Measurements from ENCODE around the gene MGAM2.
"Not testable (repeated sequence)": the region's sequence is repeated elsewhere in the genome, so short reads cannot be mapped to it uniquely, and the experiment has no call there.

MGAM2 gene

GRCh38 chr7:142100634-142101033 lies 10.9 kb upstream of the MGAM2 start:
- no peak overlapping the region for H3K4me3 ChIP-seq (ENCODE audit: low read depth, low read length)
- no peak for DNase-seq (ENCODE audit: low read depth)
- TF ChIP-seq CTCF (IDR thresholded peaks at IDR 0.05; ENCODE audit: control insufficient read depth, extremely low read depth, insufficient read depth) = no peak

GRCh38 chr7:142101794-142102193 lies 9.7 kb upstream of the MGAM2 start:
- not testable (repeated sequence) for H3K4me3 ChIP-seq (ENCODE audit: low read depth, low read length); DNase-seq (ENCODE audit: low read depth)

- DNase-seq (ENCODE audit: low read depth) = no peak
- H3K4me3 ChIP-seq (ENCODE audit: low read depth, low read length) = no peak overlapping the region
- no peak for TF ChIP-seq CTCF (IDR thresholded peaks at IDR 0.05; ENCODE audit: control insufficient read depth, extremely low read depth, insufficient read depth)
Observed at GRCh38 chr7:142104550-142105527, 6.7 kb upstream of the MGAM2 start.

- DNase-seq (ENCODE audit: low read depth) = no peak
- TF ChIP-seq CTCF (IDR thresholded peaks at IDR 0.05; ENCODE audit: control insufficient read depth, extremely low read depth, insufficient read depth) = no peak
- H3K4me3 ChIP-seq (ENCODE audit: low read depth, low read length) = no peak overlapping the region
Observed at GRCh38 chr7:142108728-142109505, 2.6 kb upstream of the MGAM2 start.

- TF ChIP-seq CTCF (IDR thresholded peaks at IDR 0.05; ENCODE audit: control insufficient read depth, extremely low read depth, insufficient read depth) = no peak
- DNase-seq (ENCODE audit: low read depth) = no peak
- no peak overlapping the region for H3K4me3 ChIP-seq (ENCODE audit: low read depth, low read length)
Observed at GRCh38 chr7:142110098-142110497, 1.4 kb upstream of the MGAM2 start.

GRCh38 chr7:142110638-142111037 lies 880 bp upstream of the MGAM2 start:
- no peak for DNase-seq (ENCODE audit: low read depth)
- no peak overlapping the region for H3K4me3 ChIP-seq (ENCODE audit: low read depth, low read length)
- peak; percentile 6; the same call in 1 of the 2 replicates for TF ChIP-seq CTCF (IDR thresholded peaks at IDR 0.05; ENCODE audit: control insufficient read depth, extremely low read depth, insufficient read depth)

GRCh38 chr7:142112086-142112485 lies 568 bp downstream of the MGAM2 start:
- no peak overlapping the region for H3K4me3 ChIP-seq (ENCODE audit: low read depth, low read length)
- DNase-seq (ENCODE audit: low read depth) = no peak
- no peak for TF ChIP-seq CTCF (IDR thresholded peaks at IDR 0.05; ENCODE audit: control insufficient read depth, extremely low read depth, insufficient read depth)

Measured in LNCaP clone FGC (cell line).